GM18907 (cell line): ENCODE measurements around the gene GTPBP6.
"Not testable (repeated sequence)": the region's sequence is repeated elsewhere in the genome, so short reads cannot be mapped to it uniquely, and the experiment has no call there.

Experiments used
- ATAC-seq: cut with Tn5 transposase; IDR thresholded peaks from one replicate; pipeline ENCODE4 v1.9.1; 2021; ENCODE audit warnings: mild to moderate bottlenecking, moderate library complexity; ENCODE audit not compliant: unreplicated experiment

Gene GTPBP6

GRCh38 chrX:318068-318738 is 393 bp downstream of the GTPBP6 start:
- ATAC-seq, result peak; percentile 67

- ATAC-seq, result no peak
Measured at GRCh38 chrX:317424-318067, 1.1 kb downstream of the GTPBP6 start.

GRCh38 chrX:316351-317325 is 2.0 kb downstream of the GTPBP6 start:
- no peak for ATAC-seq

- no peak for ATAC-seq
Measured at GRCh38 chrX:314781-315595, 3.6 kb downstream of the GTPBP6 start.

- no peak for ATAC-seq
Measured at GRCh38 chrX:314049-314448, 4.5 kb downstream of the GTPBP6 start.

- ATAC-seq, result no peak
Measured at GRCh38 chrX:313546-313945, 5.0 kb downstream of the GTPBP6 start.

- ATAC-seq, result no peak
Measured at GRCh38 chrX:312621-313331, 5.8 kb downstream of the GTPBP6 start.

- ATAC-seq, result no peak
Measured at GRCh38 chrX:311156-312129, 7.2 kb downstream of the GTPBP6 start.

GRCh38 chrX:310621-311155 is 7.9 kb downstream of the GTPBP6 start:
- ATAC-seq, result no peak

- no peak for ATAC-seq
Measured at GRCh38 chrX:308821-309520, 9.6 kb downstream of the GTPBP6 start.

- ATAC-seq, result no peak
Measured at GRCh38 chrX:307261-308111, 11.1 kb downstream of the GTPBP6 start.

- not testable (repeated sequence) for ATAC-seq
Measured at GRCh38 chrX:306614-307251, 11.9 kb downstream of the GTPBP6 start.

- ATAC-seq, result not testable (repeated sequence)
Measured at GRCh38 chrX:305781-306613, 12.6 kb downstream of the GTPBP6 start.

GRCh38 chrX:302975-303374 is 15.6 kb downstream of the GTPBP6 start:
- no peak for ATAC-seq

- ATAC-seq, result no peak
Measured at GRCh38 chrX:300334-300733, 18.3 kb downstream of the GTPBP6 start.

GRCh38 chrX:298993-299392 is 19.6 kb downstream of the GTPBP6 start:
- ATAC-seq, result no peak
